B cell (primary cell): Measurements from ENCODE around the gene ADIG. TPM values are rescaled to one million over a fixed set of nuclear protein-coding genes. Genes with fewer than 3 reads are reported as not detected.

Experiments used
- ATAC-seq: fragments of 200-7000 bp; cut with Tn5 transposase; one replicate; pipeline ENCODE4 v1.10.0; 2021; ENCODE audit warnings: low read depth, mild to moderate bottlenecking, moderate number of reproducible peaks, moderate library complexity
- CTCF ChIA-PET: fragments of 350-600 bp; sonication (Branson Sonifier 250); formaldehyde crosslinking; loops from one replicate; lab custom pipeline; 2021; ENCODE audit warnings: antibody characterized with exemption, inconsistent platforms; lab: Charles Lee
- POLR2A ChIA-PET: fragments of 350-600 bp; sonication (Branson Sonifier 250); formaldehyde crosslinking; loops from one replicate; lab custom pipeline; 2021; ENCODE audit warnings: antibody characterized with exemption; lab: Charles Lee
- DNase-seq: peaks from one replicate; pipeline ENCODE4 v3.0.0; 2013
- H2AFZ ChIP-seq: 2 replicates; pipeline ENCODE4 v1.6.1; 2012; ENCODE audit warnings: mild to moderate bottlenecking, low read depth, low read length; ENCODE audit not compliant: insufficient read depth, poor library complexity, severe bottlenecking
- H3K27ac ChIP-seq, 2 donors: 1 replicate in 1 of 2; 2 replicates in 1 of 2; pipeline ENCODE4 v1.5.1; 2012 to 2013; ENCODE audit warnings: low read length in 2 of 2, mild to moderate bottlenecking in 2 of 2, moderate library complexity in 1 of 2
- H3K27me3 ChIP-seq, 4 experiments: fragments of 200-600 bp in 1 of 4; sonication (generic) in 1 of 4; replicated peaks in 1 of 4; 1 replicate in 2 of 4; 2 replicates in 2 of 4; pipeline versions ENCODE4 v1.6.1 to v1.7.0; 2013 to 2016; ENCODE audit warnings: low read length in 3 of 4, mild to moderate bottlenecking in 2 of 4, mixed read lengths in 1 of 4, moderate library complexity in 1 of 4; ENCODE audit not compliant: insufficient read depth in 4 of 4, control insufficient read depth in 3 of 4; ENCODE audit errors: control extremely low read depth in 1 of 4
- H3K36me3 ChIP-seq, 2 experiments: replicated peaks in 1 of 2; 1 replicate in 1 of 2; 2 replicates in 1 of 2; pipeline versions ENCODE4 v1.6.1 to v1.7.1; 2013; ENCODE audit warnings: low read length in 1 of 2; ENCODE audit not compliant: insufficient read depth in 2 of 2, control insufficient read depth in 1 of 2; ENCODE audit errors: control extremely low read depth in 1 of 2, extremely low read depth in 1 of 2
- H3K4me1 ChIP-seq, 2 donors: fragments of 200-600 bp in 1 of 2; sonication (generic) in 1 of 2; 1 replicate in 1 of 2; 2 replicates in 1 of 2; pipeline versions ENCODE4 v1.5.1 to v1.6.1; 2013 to 2017; ENCODE audit warnings: low read length in 2 of 2; ENCODE audit not compliant: control insufficient read depth in 2 of 2, insufficient read depth in 2 of 2
- H3K4me2 ChIP-seq: replicated peaks from 2 replicates; pipeline ENCODE3; 2012; ENCODE audit warnings: mild to moderate bottlenecking, low read depth, low read length; ENCODE audit not compliant: poor library complexity, severe bottlenecking
- H3K4me3 ChIP-seq, 5 experiments: fragments of 200-600 bp in 1 of 5; sonication (generic) in 1 of 5; 1 replicate in 3 of 5; 2 replicates in 2 of 5; pipeline versions ENCODE4 v1.5.1 to v1.7.0; 2011 to 2016; ENCODE audit warnings: low read length in 4 of 5, mild to moderate bottlenecking in 4 of 5, low read depth in 2 of 5, control low read depth in 1 of 5, moderate library complexity in 1 of 5; ENCODE audit not compliant: insufficient read depth in 1 of 5; ENCODE audit errors: control extremely low read depth in 1 of 5, extremely low read depth in 1 of 5
- H3K79me2 ChIP-seq: fragments of 200-600 bp; sonication (generic); one replicate; pipeline ENCODE4 v1.6.0; 2016; ENCODE audit warnings: low read length; ENCODE audit not compliant: control insufficient read depth, insufficient read depth
- H3K9ac ChIP-seq: fragments of 200-600 bp; sonication (generic); 2 replicates; pipeline ENCODE4 v1.6.1; 2017; ENCODE audit warnings: mild to moderate bottlenecking, low read length, moderate library complexity
- H3K9me3 ChIP-seq, 3 donors: one replicate each; pipeline versions ENCODE4 v1.6.1 to v1.7.1; 2013; ENCODE audit warnings: low read length in 2 of 3; ENCODE audit not compliant: control insufficient read depth in 2 of 3, insufficient read depth in 1 of 3; ENCODE audit errors: control extremely low read depth in 1 of 3
- H4K20me1 ChIP-seq: 2 replicates; pipeline ENCODE4 v1.6.0; 2012; ENCODE audit warnings: mild to moderate bottlenecking, low read length; ENCODE audit not compliant: insufficient read depth, control insufficient read depth, poor library complexity, severe bottlenecking
- H3K27ac Mint-ChIP-seq: one replicate; pipeline ENCODE4 v1.8.0; 2021; ENCODE audit warnings: mixed read lengths
- H3K27me3 Mint-ChIP-seq: one replicate; pipeline ENCODE4 v1.8.0; 2021; ENCODE audit warnings: mixed read lengths
- H3K4me1 Mint-ChIP-seq: one replicate; pipeline ENCODE4 v1.8.0; 2021; ENCODE audit warnings: mixed read lengths
- H3K4me3 Mint-ChIP-seq: one replicate; pipeline ENCODE4 v1.8.0; 2021; ENCODE audit warnings: mixed read lengths
- H3K9me3 Mint-ChIP-seq: one replicate; pipeline ENCODE4 v1.8.0; 2022; ENCODE audit warnings: mixed read lengths; ENCODE audit not compliant: insufficient read depth
- EZH2 ChIP-seq: IDR thresholded peaks from 2 replicates; pipeline ENCODE4 v1.6.1; 2012; ENCODE audit warnings: borderline replicate concordance, low read depth, mild to moderate bottlenecking, moderate library complexity, low read length; ENCODE audit not compliant: insufficient read depth, poor library complexity, severe bottlenecking
- WGBS: methylation state at CpG from one replicate; pipeline ENCODE4 v1.1.5; 2013; ENCODE audit warnings: missing lambda C conversion rate; ENCODE audit not compliant: insufficient coverage; 5-methylcytosine and 5-hydroxymethylcytosine counted together
- intact Hi-C: fragments of 100-400 bp; cut with micrococcal nuclease; formaldehyde crosslinking; loops from one replicate; pipeline ENCODE4 v1.10.0; 2022
- polyA plus RNA-seq: library from polyadenylated mRNA; depleted of rRNA; stranded (reverse); fragments of >200 nt; gene quantifications from 2 replicates; pipeline ENCODE4 v1.2.3, GENCODE V29; 2012
- total RNA-seq, 2 donors: library from RNA; stranded (reverse); fragments of 120-200 nt in 1 of 2; gene quantifications; 1 replicate in 1 of 2; 2 replicates in 1 of 2; pipeline versions ENCODE4 v1.2.3 to v1.2.4, GENCODE V29; 2013 to 2022
- TF ChIP-seq, protein P1 (sequence below): fragments of 200-600 bp; IDR thresholded peaks from one replicate; pipeline ENCODE4 v1.8.0; 2022; ENCODE audit warnings: antibody characterized with exemption, mild to moderate bottlenecking

The ADIG gene
- total and polyA plus RNA-seq, 2 donors (not counting 1 experiment from before 2014, with no cell fraction given): not detected

DNA sequence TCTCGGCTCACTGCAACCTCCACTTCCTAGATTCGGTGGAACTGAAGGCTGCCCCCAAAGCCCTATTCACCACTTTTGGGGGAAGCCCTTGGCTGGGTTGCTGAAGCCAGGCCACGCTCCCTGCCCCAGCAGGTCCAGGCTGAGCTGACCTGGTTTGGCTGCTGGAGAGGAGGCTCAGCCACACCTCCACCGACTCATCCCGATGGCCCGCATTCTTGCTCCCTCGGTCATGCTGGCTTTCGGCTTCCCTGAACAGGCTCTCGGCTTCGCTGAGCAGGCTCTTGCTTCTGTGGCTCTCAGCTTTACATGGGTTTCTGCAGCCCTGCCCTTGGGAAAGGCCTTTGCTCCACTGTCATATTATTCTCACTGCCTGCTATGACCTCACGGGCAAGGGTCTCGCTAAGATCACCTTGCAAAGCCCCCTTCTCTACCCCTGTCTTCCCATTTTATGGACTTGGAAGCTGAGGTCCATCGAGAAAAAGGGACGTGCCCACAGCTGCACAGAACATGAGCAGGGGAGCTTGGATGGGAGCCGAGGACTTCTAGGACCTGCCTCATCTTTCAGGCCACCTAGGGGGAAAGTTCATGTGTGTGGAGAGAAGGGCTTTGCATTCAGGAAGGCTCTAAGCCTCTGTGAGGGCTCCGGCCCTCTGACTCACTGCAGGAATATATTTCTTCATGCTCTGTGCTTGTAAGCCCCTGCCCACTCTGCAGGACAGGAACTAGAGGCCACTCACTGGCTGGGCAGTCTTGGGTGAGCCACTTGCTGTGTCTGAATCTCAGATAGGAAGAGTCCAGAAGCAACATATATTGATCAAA, 36.2 kb downstream of the ADIG start:
- POLR2A ChIA-PET: no interaction called here
- H2AFZ ChIP-seq: no peak overlapping the region
- H3K9me3 ChIP-seq: no peaks in the 10 kb centered on the region
- Mint-ChIP-seq H3K27me3 (peaks cover 71% of the 10 kb centered on the region), H3K4me3 (no peak overlapping the region), H3K9me3 (no peaks in the 10 kb centered on the region), H3K4me1 (no peaks in the 10 kb centered on the region), H3K27ac (no peak overlapping the region)
- H3K4me3 ChIP-seq: no peak overlapping the region
- no peak overlapping the region for H3K4me2 ChIP-seq
- no peaks in the 10 kb centered on the region for H4K20me1 ChIP-seq
- no peaks in the 10 kb centered on the region for H3K79me2 ChIP-seq
- H3K27me3 ChIP-seq: peaks cover 0 to 12% (median 4%) of the 10 kb centered on the region in 4 experiments
- no peak overlapping the region for H3K9ac ChIP-seq
- ATAC-seq (no peak), DNase-seq (no peak)
- intact Hi-C loops: no loop called here
- no peaks in the 10 kb centered on the region for H3K4me1 ChIP-seq
- H3K36me3 ChIP-seq: no peaks in the 10 kb centered on the region
- H3K27ac ChIP-seq: no peak overlapping the region
- CTCF ChIA-PET: no interaction called here
- no peak for TF ChIP-seq EZH2
- TF ChIP-seq, protein P1, sequence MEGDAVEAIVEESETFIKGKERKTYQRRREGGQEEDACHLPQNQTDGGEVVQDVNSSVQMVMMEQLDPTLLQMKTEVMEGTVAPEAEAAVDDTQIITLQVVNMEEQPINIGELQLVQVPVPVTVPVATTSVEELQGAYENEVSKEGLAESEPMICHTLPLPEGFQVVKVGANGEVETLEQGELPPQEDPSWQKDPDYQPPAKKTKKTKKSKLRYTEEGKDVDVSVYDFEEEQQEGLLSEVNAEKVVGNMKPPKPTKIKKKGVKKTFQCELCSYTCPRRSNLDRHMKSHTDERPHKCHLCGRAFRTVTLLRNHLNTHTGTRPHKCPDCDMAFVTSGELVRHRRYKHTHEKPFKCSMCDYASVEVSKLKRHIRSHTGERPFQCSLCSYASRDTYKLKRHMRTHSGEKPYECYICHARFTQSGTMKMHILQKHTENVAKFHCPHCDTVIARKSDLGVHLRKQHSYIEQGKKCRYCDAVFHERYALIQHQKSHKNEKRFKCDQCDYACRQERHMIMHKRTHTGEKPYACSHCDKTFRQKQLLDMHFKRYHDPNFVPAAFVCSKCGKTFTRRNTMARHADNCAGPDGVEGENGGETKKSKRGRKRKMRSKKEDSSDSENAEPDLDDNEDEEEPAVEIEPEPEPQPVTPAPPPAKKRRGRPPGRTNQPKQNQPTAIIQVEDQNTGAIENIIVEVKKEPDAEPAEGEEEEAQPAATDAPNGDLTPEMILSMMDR: no peak
- WGBS: 84% methylated on average over 16 of the region's 16 CpGs

DNA sequence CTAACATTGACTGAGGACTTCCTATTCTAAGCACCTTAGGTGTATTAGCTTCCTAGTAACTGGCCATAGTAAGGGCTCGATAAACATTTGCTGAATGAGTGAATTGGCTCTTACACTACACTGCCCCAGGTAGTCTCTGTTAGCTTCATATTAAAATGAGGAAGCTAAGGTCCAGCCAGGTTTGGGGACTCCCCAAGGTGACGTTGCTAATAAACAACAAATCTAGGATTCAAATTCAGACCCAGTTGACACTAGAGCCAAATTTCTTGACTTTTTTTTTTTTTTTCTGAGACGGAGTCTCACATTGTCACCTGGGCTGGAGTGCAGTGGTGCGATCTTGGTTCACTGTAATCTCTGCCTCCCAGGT, 36.8 kb downstream of the ADIG start:
- Histone ChIP-seq H3K36me3 (no peaks in the 10 kb centered on the region), H2AFZ (no peak overlapping the region), H3K79me2 (no peaks in the 10 kb centered on the region), H3K4me3 (no peak overlapping the region), H3K9ac (no peak overlapping the region), H3K4me1 (no peaks in the 10 kb centered on the region), H3K27me3 (peaks cover 0 to 12% (median 6%) of the 10 kb centered on the region in 4 experiments), H3K27ac (no peak overlapping the region), H3K4me2 (no peak overlapping the region), H4K20me1 (no peaks in the 10 kb centered on the region), H3K9me3 (no peaks in the 10 kb centered on the region)
- DNase-seq (no peak), ATAC-seq (no peak)
- TF ChIP-seq, protein P1: no peak
- TF ChIP-seq EZH2: no peak
- 93% methylated on average over 2 of the region's 4 CpGs for WGBS
- CTCF ChIA-PET: interaction anchor here (0.5 kb wide), 1 partner anchor 431 kb away, joined by 3 read pairs; no protein-coding TSS in a partner anchor
- peaks cover 70% of the 10 kb centered on the region for H3K27me3 Mint-ChIP-seq
- H3K4me3 Mint-ChIP-seq: no peak overlapping the region
- intact Hi-C loops: no loop called here
- no peaks in the 10 kb centered on the region for H3K9me3 Mint-ChIP-seq
- H3K27ac Mint-ChIP-seq: no peak overlapping the region
- no peaks in the 10 kb centered on the region for H3K4me1 Mint-ChIP-seq
- POLR2A ChIA-PET: no interaction called here
